Body of pancreas (tissue), 4 donors: Measurements from ENCODE around the gene TNFAIP8.

Experiments
- POLR2A ChIP-seq, 3 donors: fragments of 450-650 bp; IDR thresholded peaks; one replicate each; pipeline ENCODE4 v1.6.1; 2016; ENCODE audit warnings: antibody characterized with exemption in 3 of 3, mild to moderate bottlenecking in 2 of 3
- TF ChIP-seq, protein P1 (sequence below), 7 experiments: fragments of 450-650 bp in 4 of 7; fragments of 200-600 bp in 3 of 7; sonication (generic) in 3 of 7; IDR thresholded peaks; one replicate each; pipeline ENCODE4 v1.5.1; 2016 to 2019; ENCODE audit warnings: antibody characterized with exemption in 7 of 7

DNA sequence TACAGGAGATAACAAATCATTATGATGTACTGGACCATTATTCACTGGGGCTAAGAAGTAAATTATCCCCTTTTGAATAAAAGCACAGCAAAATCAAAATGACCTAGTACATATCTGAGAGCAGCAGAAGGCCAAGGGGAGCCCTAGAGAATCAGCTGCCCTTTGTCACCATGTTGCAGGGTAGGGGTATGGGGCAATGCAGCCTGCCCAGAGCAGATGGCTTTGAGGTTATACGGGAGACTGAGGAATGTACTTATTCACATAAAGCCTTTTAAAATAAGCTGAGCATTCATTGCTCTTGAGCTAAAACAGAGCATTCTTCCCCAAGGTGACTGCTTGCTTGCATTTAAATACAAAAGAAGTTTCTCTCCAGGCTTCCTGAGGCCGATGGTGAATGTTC is 2.6 kb upstream of the TNFAIP8 start:
- TF ChIP-seq, protein P1, sequence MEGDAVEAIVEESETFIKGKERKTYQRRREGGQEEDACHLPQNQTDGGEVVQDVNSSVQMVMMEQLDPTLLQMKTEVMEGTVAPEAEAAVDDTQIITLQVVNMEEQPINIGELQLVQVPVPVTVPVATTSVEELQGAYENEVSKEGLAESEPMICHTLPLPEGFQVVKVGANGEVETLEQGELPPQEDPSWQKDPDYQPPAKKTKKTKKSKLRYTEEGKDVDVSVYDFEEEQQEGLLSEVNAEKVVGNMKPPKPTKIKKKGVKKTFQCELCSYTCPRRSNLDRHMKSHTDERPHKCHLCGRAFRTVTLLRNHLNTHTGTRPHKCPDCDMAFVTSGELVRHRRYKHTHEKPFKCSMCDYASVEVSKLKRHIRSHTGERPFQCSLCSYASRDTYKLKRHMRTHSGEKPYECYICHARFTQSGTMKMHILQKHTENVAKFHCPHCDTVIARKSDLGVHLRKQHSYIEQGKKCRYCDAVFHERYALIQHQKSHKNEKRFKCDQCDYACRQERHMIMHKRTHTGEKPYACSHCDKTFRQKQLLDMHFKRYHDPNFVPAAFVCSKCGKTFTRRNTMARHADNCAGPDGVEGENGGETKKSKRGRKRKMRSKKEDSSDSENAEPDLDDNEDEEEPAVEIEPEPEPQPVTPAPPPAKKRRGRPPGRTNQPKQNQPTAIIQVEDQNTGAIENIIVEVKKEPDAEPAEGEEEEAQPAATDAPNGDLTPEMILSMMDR (IDR thresholded peaks at IDR 0.05): no peak
- TF ChIP-seq POLR2A (IDR thresholded peaks at IDR 0.05): no peak
